HepG2 (cell line): ENCODE results near the gene TXNL4A.

ENCODE experiments used
- ARID2 ChIP-seq: sonication (generic); formaldehyde crosslinking; IDR thresholded peaks from 2 replicates; pipeline ENCODE4 v1.8.1; 2022; ENCODE audit warnings: mild to moderate bottlenecking, missing genetic modification reagents, borderline replicate concordance
- DNMT1 ChIP-seq: sonication (generic); formaldehyde crosslinking; IDR thresholded peaks from 2 replicates; pipeline ENCODE4 v1.5.1; 2020; ENCODE audit warnings: mild to moderate bottlenecking, missing genetic modification reagents
- KLF11 ChIP-seq: IDR thresholded peaks from 2 replicates; pipeline ENCODE4 v1.6.1; 2016; ENCODE audit warnings: missing compliant biosample characterization
- MXI1 ChIP-seq: IDR thresholded peaks from 3 replicates; pipeline ENCODE4 v1.6.1; 2012; ENCODE audit warnings: low read depth, low read length, inconsistent platforms, borderline replicate concordance
- ZNF10 ChIP-seq: sonication (generic); formaldehyde crosslinking; IDR thresholded peaks from 2 replicates; pipeline ENCODE4 v1.4.0; 2020; ENCODE audit warnings: mild to moderate bottlenecking, low read depth, missing genetic modification reagents, borderline replicate concordance
- ZNF563 ChIP-seq: sonication (generic); formaldehyde crosslinking; IDR thresholded peaks from 2 replicates; pipeline ENCODE4 v1.8.0; 2022; ENCODE audit warnings: mild to moderate bottlenecking, moderate library complexity, missing genetic modification reagents
- TF ChIP-seq, protein P1 (sequence below): sonication (generic); formaldehyde crosslinking; IDR thresholded peaks from 2 replicates; pipeline ENCODE4 v1.5.1; 2020; ENCODE audit warnings: mild to moderate bottlenecking, missing genetic modification reagents, moderate library complexity
- TF ChIP-seq, protein P2 (sequence below): sonication (generic); formaldehyde crosslinking; IDR thresholded peaks from 2 replicates; pipeline ENCODE4 v1.5.0; 2020; ENCODE audit warnings: mild to moderate bottlenecking, low read depth, missing genetic modification reagents, borderline replicate concordance
- TF ChIP-seq, protein P3 (sequence below): sonication (generic); formaldehyde crosslinking; IDR thresholded peaks from 2 replicates; pipeline ENCODE4 v1.4.0; 2020; ENCODE audit warnings: missing genetic modification reagents

DNA sequence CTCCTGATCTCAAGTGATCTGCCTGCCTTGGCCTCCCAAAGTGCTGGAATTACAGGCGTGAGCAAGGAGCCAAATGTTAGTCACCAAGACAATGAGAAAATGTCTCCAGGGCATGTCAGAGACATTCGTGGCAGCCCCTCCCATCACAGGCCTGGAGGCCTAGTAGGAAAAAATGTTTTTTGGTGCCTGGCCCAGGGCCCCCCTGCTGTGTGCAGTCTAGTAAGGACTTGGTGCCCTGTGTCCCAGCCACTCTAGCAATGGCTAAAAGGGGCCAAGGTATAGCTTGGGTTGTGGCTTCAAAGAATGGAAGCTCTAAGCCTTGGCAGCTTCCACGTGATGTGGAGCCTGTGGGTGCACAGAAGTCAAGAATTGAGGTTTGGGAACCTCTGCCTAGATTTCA, 12.5 kb upstream of the TXNL4A start:
- TF ChIP-seq ZNF563 (CRISPR knock-in tag) (no peak), ARID2 (CRISPR knock-in tag) (no peak), MXI1 (no peak), ZNF10 (CRISPR knock-in tag) (no peak), DNMT1 (no peak), KLF11 (CRISPR knock-in tag) (no peak)
- TF ChIP-seq, protein P1, sequence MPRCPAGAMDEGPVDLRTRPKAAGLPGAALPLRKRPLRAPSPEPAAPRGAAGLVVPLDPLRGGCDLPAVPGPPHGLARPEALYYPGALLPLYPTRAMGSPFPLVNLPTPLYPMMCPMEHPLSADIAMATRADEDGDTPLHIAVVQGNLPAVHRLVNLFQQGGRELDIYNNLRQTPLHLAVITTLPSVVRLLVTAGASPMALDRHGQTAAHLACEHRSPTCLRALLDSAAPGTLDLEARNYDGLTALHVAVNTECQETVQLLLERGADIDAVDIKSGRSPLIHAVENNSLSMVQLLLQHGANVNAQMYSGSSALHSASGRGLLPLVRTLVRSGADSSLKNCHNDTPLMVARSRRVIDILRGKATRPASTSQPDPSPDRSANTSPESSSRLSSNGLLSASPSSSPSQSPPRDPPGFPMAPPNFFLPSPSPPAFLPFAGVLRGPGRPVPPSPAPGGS (CRISPR knock-in tag) = no peak
- TF ChIP-seq, protein P2, sequence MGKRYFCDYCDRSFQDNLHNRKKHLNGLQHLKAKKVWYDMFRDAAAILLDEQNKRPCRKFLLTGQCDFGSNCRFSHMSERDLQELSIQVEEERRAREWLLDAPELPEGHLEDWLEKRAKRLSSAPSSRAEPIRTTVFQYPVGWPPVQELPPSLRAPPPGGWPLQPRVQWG = no peak
- TF ChIP-seq, protein P3, sequence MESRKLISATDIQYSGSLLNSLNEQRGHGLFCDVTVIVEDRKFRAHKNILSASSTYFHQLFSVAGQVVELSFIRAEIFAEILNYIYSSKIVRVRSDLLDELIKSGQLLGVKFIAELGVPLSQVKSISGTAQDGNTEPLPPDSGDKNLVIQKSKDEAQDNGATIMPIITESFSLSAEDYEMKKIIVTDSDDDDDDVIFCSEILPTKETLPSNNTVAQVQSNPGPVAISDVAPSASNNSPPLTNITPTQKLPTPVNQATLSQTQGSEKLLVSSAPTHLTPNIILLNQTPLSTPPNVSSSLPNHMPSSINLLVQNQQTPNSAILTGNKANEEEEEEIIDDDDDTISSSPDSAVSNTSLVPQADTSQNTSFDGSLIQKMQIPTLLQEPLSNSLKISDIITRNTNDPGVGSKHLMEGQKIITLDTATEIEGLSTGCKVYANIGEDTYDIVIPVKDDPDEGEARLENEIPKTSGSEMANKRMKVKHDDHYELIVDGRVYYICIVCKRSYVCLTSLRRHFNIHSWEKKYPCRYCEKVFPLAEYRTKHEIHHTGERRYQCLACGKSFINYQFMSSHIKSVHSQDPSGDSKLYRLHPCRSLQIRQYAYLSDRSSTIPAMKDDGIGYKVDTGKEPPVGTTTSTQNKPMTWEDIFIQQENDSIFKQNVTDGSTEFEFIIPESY (CRISPR knock-in tag) = no peak
